ENCODE data around the gene THSD7B. TPM values are rescaled to one million over a fixed set of nuclear protein-coding genes. Genes with fewer than 3 reads are reported as not detected.

Gene THSD7B
- total and polyA plus RNA-seq, 7 experiments from 2014 or later = not detected

GRCh38 chr2:137190411-137191195 lies 425.3 kb downstream of the THSD7B start:
- Histone ChIP-seq H3K27me3 (ENCODE audit: control insufficient read depth in 2 of 2, insufficient read depth in 2 of 2, low read length in 2 of 2) (no peaks in the 10 kb centered on the region), H3K4me3 (ENCODE audit: low read length) (no peak overlapping the region), H3K9me3 (ENCODE audit: control insufficient read depth in 2 of 3, low read length in 3 of 3) (no peaks in the 10 kb centered on the region), H3K36me3 (ENCODE audit: control insufficient read depth in 2 of 3, insufficient read depth in 3 of 3, low read length in 3 of 3) (no peaks in the 10 kb centered on the region), H3K27ac (ENCODE audit: low read depth, low read length) (no peak overlapping the region), H3K4me1 (ENCODE audit: control insufficient read depth in 2 of 2, insufficient read depth in 2 of 2, low read length in 2 of 2) (no peaks in the 10 kb centered on the region)
- Mint-ChIP-seq H3K27me3 (peaks cover 0 to 7% (median 0%) of the 10 kb centered on the region in 5 donors), H3K4me3 (no peak overlapping the region), H3K36me3 (no peaks in the 10 kb centered on the region), H3K4me1 (no peaks in the 10 kb centered on the region), H3K9me3 (peaks cover 0 to 14% (median 4%) of the 10 kb centered on the region in 11 donors), H3K27ac (no peak overlapping the region)
- no peak for DNase-seq
- no peak for ATAC-seq
- ChIA-PET CTCF (no interaction called here), POLR2A (no interaction called here)
- intact Hi-C loops (cut with micrococcal nuclease) = no loop called here

GRCh38 chr2:137192366-137193310 lies 427.3 kb downstream of the THSD7B start:
- no peaks in the 10 kb centered on the region for H3K4me1 Mint-ChIP-seq
- H3K27ac Mint-ChIP-seq = no peak overlapping the region
- no peak overlapping the region for H3K27ac ChIP-seq (ENCODE audit: low read depth, low read length)
- intact Hi-C loops (cut with micrococcal nuclease) = no loop called here
- ATAC-seq = no peak
- no peaks in the 10 kb centered on the region for H3K36me3 Mint-ChIP-seq
- peaks cover 0 to 7% (median 0%) of the 10 kb centered on the region in 5 donors for H3K27me3 Mint-ChIP-seq
- no peaks in the 10 kb centered on the region for H3K9me3 ChIP-seq (ENCODE audit: control insufficient read depth in 2 of 3, low read length in 3 of 3)
- H3K4me3 ChIP-seq (ENCODE audit: low read length) = no peak overlapping the region
- no peaks in the 10 kb centered on the region for H3K27me3 ChIP-seq (ENCODE audit: control insufficient read depth in 2 of 2, insufficient read depth in 2 of 2, low read length in 2 of 2)
- DNase-seq = no peak
- H3K36me3 ChIP-seq (ENCODE audit: control insufficient read depth in 2 of 3, insufficient read depth in 3 of 3, low read length in 3 of 3) = no peaks in the 10 kb centered on the region
- no peak overlapping the region for H3K4me3 Mint-ChIP-seq
- H3K9me3 Mint-ChIP-seq = peaks cover 0 to 12% (median 2%) of the 10 kb centered on the region in 11 donors
- CTCF ChIA-PET = no interaction called here
- POLR2A ChIA-PET = no interaction called here
- no peaks in the 10 kb centered on the region for H3K4me1 ChIP-seq (ENCODE audit: control insufficient read depth in 2 of 2, insufficient read depth in 2 of 2, low read length in 2 of 2)

DNA sequence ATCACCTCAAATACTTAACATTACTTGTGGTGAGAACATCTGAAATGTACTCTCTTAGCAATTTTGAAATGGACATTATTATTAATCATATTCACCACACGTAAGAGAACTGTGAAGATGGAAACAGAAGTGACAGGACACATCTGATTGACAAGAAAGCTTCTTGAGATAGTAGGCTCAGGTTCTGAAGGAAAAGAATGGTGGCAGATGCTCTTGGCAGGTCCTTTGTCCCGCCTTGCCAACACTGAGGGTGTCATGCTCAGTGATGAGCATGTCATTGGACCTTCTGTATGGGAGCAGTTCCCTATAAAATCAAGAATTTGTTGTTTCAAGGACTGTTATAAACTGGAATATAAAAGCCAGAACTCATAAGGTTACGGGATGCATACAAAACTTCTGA lies 428.1 kb downstream of the THSD7B start:
- POLR2A ChIA-PET = no interaction called here
- no peak overlapping the region for H3K4me3 ChIP-seq (ENCODE audit: low read length)
- Mint-ChIP-seq H3K9me3 (peaks cover 0 to 12% (median 2%) of the 10 kb centered on the region in 11 donors), H3K27ac (no peak overlapping the region), H3K27me3 (peaks cover 0 to 7% (median 0%) of the 10 kb centered on the region in 5 donors), H3K36me3 (no peaks in the 10 kb centered on the region), H3K4me1 (no peaks in the 10 kb centered on the region), H3K4me3 (no peak overlapping the region)
- ATAC-seq = no peak
- H3K36me3 ChIP-seq (ENCODE audit: control insufficient read depth in 2 of 3, insufficient read depth in 3 of 3, low read length in 3 of 3) = no peaks in the 10 kb centered on the region
- no peaks in the 10 kb centered on the region for H3K4me1 ChIP-seq (ENCODE audit: control insufficient read depth in 2 of 2, insufficient read depth in 2 of 2, low read length in 2 of 2)
- intact Hi-C loops (cut with micrococcal nuclease) = no loop called here
- H3K9me3 ChIP-seq (ENCODE audit: control insufficient read depth in 2 of 3, low read length in 3 of 3) = no peaks in the 10 kb centered on the region
- CTCF ChIA-PET = no interaction called here
- DNase-seq = no peak
- H3K27me3 ChIP-seq (ENCODE audit: control insufficient read depth in 2 of 2, insufficient read depth in 2 of 2, low read length in 2 of 2) = no peaks in the 10 kb centered on the region
- H3K27ac ChIP-seq (ENCODE audit: low read depth, low read length) = no peak overlapping the region

- Mint-ChIP-seq H3K4me3 (no peak overlapping the region), H3K36me3 (no peaks in the 10 kb centered on the region), H3K4me1 (no peaks in the 10 kb centered on the region), H3K27me3 (peaks cover 0 to 7% (median 0%) of the 10 kb centered on the region in 5 donors), H3K27ac (no peak overlapping the region), H3K9me3 (peaks cover 0 to 12% (median 0%) of the 10 kb centered on the region in 11 donors)
- Histone ChIP-seq H3K4me1 (ENCODE audit: control insufficient read depth in 2 of 2, insufficient read depth in 2 of 2, low read length in 2 of 2) (no peaks in the 10 kb centered on the region), H3K4me3 (ENCODE audit: low read length) (no peak overlapping the region), H3K27me3 (ENCODE audit: control insufficient read depth in 2 of 2, insufficient read depth in 2 of 2, low read length in 2 of 2) (no peaks in the 10 kb centered on the region), H3K9me3 (ENCODE audit: control insufficient read depth in 2 of 3, low read length in 3 of 3) (no peaks in the 10 kb centered on the region), H3K36me3 (ENCODE audit: control insufficient read depth in 2 of 3, insufficient read depth in 3 of 3, low read length in 3 of 3) (no peaks in the 10 kb centered on the region), H3K27ac (ENCODE audit: low read depth, low read length) (no peak overlapping the region)
- DNase-seq = no peak
- POLR2A ChIA-PET = no interaction called here
- intact Hi-C loops (cut with micrococcal nuclease) = no loop called here
- no peak for ATAC-seq
- CTCF ChIA-PET = no interaction called here
These were observed 428.8 kb downstream of the THSD7B start for GRCh38 chr2:137194111-137194510.

- Mint-ChIP-seq H3K36me3 (no peaks in the 10 kb centered on the region), H3K9me3 (peaks cover 0 to 4% (median 0%) of the 10 kb centered on the region in 11 donors), H3K27me3 (no peaks in the 10 kb centered on the region), H3K4me1 (no peaks in the 10 kb centered on the region), H3K27ac (no peak overlapping the region), H3K4me3 (no peak overlapping the region)
- no peak for DNase-seq
- ChIA-PET CTCF (no interaction called here), POLR2A (no interaction called here)
- Histone ChIP-seq H3K9me3 (ENCODE audit: control insufficient read depth in 2 of 3, low read length in 3 of 3) (no peaks in the 10 kb centered on the region), H3K27me3 (ENCODE audit: control insufficient read depth in 2 of 2, insufficient read depth in 2 of 2, low read length in 2 of 2) (no peaks in the 10 kb centered on the region), H3K27ac (ENCODE audit: low read depth, low read length) (no peak overlapping the region), H3K4me3 (ENCODE audit: low read length) (no peak overlapping the region), H3K36me3 (ENCODE audit: control insufficient read depth in 2 of 3, insufficient read depth in 3 of 3, low read length in 3 of 3) (no peaks in the 10 kb centered on the region), H3K4me1 (ENCODE audit: control insufficient read depth in 2 of 2, insufficient read depth in 2 of 2, low read length in 2 of 2) (no peaks in the 10 kb centered on the region)
- intact Hi-C loops (cut with micrococcal nuclease) = no loop called here
- ATAC-seq = no peak
These were observed 434.4 kb downstream of the THSD7B start for GRCh38 chr2:137199751-137200150.

DNA sequence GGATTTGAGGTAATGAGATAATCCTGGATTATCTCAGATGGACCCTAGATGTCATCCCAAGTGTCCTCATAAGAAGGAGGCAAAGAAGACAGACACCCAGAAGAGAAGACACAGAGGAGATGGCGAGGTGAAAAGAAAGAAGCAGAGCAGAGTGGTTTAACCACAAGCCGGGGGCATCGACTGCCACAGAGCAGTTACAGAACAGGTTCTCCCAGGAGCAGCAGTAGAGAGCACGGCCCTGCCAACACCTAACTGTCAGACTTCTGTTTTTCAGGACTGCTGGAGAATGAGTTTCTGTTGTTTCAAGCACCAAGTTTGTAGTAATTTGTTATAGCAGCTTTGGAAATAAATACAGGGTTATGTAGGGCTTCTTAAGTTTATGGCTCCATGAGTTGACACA lies 437.0 kb downstream of the THSD7B start:
- peaks cover 0 to 6% (median 0%) of the 10 kb centered on the region in 11 donors for H3K9me3 Mint-ChIP-seq
- no peak for DNase-seq
- no peak overlapping the region for H3K27ac Mint-ChIP-seq
- H3K27ac ChIP-seq (ENCODE audit: low read depth, low read length) = no peak overlapping the region
- POLR2A ChIA-PET = no interaction called here
- no peaks in the 10 kb centered on the region for H3K4me1 Mint-ChIP-seq
- no peak overlapping the region for H3K4me3 Mint-ChIP-seq
- CTCF ChIA-PET = no interaction called here
- H3K4me3 ChIP-seq (ENCODE audit: low read length) = no peak overlapping the region
- no peaks in the 10 kb centered on the region for H3K36me3 ChIP-seq (ENCODE audit: control insufficient read depth in 2 of 3, insufficient read depth in 3 of 3, low read length in 3 of 3)
- H3K9me3 ChIP-seq (ENCODE audit: control insufficient read depth in 2 of 3, low read length in 3 of 3) = no peaks in the 10 kb centered on the region
- H3K27me3 ChIP-seq (ENCODE audit: control insufficient read depth in 2 of 2, insufficient read depth in 2 of 2, low read length in 2 of 2) = no peaks in the 10 kb centered on the region
- no peak for ATAC-seq
- H3K27me3 Mint-ChIP-seq = no peaks in the 10 kb centered on the region
- intact Hi-C loops (cut with micrococcal nuclease) = no loop called here
- H3K4me1 ChIP-seq (ENCODE audit: control insufficient read depth in 2 of 2, insufficient read depth in 2 of 2, low read length in 2 of 2) = no peaks in the 10 kb centered on the region
- H3K36me3 Mint-ChIP-seq = no peaks in the 10 kb centered on the region
